Fibroblast of lung (primary cell): ENCODE data around the gene STMN1.

Experiments used
- EZH2 ChIP-seq: IDR thresholded peaks from 2 replicates; pipeline ENCODE4 v1.5.1; 2012; ENCODE audit warnings: low read length, control low read depth, mild to moderate bottlenecking; ENCODE audit errors: missing control alignments
- TF ChIP-seq, protein P1 (sequence below), 2 donors: IDR thresholded peaks in 1 of 2; conservative IDR thresholded peaks in 1 of 2; 1 replicate in 1 of 2; 2 replicates in 1 of 2; pipeline ENCODE4 v1.5.1; 2011 to 2012; ENCODE audit warnings: low read length in 2 of 2, control low read depth in 1 of 2, inconsistent platforms in 1 of 2, low read depth in 1 of 2, mild to moderate bottlenecking in 1 of 2

DNA sequence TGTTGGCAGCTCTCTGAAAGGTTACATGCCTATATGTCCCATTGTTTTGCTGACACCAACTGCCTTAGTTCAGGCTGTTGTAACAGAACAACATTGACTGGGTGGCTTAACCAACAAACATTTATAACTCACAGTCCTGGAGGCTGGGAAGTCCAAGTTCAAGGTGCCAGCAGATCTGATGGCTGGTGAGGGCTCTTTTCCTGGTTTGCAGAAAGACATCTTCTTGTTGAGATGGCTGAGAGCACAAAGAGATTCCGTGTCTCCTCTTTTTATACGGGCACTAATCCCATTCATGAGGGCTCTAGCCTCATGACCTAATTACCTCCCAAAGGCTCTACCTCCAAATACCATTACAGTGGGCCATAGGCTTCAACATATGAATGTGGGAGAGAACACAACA is 10.2 kb upstream of the STMN1 start:
- TF ChIP-seq, protein P1, sequence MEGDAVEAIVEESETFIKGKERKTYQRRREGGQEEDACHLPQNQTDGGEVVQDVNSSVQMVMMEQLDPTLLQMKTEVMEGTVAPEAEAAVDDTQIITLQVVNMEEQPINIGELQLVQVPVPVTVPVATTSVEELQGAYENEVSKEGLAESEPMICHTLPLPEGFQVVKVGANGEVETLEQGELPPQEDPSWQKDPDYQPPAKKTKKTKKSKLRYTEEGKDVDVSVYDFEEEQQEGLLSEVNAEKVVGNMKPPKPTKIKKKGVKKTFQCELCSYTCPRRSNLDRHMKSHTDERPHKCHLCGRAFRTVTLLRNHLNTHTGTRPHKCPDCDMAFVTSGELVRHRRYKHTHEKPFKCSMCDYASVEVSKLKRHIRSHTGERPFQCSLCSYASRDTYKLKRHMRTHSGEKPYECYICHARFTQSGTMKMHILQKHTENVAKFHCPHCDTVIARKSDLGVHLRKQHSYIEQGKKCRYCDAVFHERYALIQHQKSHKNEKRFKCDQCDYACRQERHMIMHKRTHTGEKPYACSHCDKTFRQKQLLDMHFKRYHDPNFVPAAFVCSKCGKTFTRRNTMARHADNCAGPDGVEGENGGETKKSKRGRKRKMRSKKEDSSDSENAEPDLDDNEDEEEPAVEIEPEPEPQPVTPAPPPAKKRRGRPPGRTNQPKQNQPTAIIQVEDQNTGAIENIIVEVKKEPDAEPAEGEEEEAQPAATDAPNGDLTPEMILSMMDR (conservative IDR thresholded peaks at IDR 0.05 in 1 of 2, IDR thresholded peaks at IDR 0.05 in 1 of 2; ENCODE audit: low read depth in 1 of 2, low read length in 2 of 2) = no peak
- no peak for TF ChIP-seq EZH2
